Lung (tissue), 12 donors: ENCODE results near the gene BRI3. TPM values are rescaled to one million over a fixed set of nuclear protein-coding genes. Genes with fewer than 3 reads are reported as not detected.

ENCODE experiments used
- ATAC-seq: fragments of 200-7000 bp; cut with Tn5 transposase; one replicate; pipeline ENCODE4 v1.9.1; 2020; ENCODE audit warnings: moderate number of reproducible peaks; ENCODE audit not compliant: insufficient read depth, low FRiP score
- DNase-seq, 3 donors: peaks; one replicate each; pipeline ENCODE4 v3.0.0-alpha.2; 2013 to 2017
- H3K27ac ChIP-seq, 2 donors: one replicate each; pipeline ENCODE4 v1.5.1; 2013; ENCODE audit warnings: mild to moderate bottlenecking in 2 of 2, moderate library complexity in 2 of 2, control low read depth in 1 of 2, inconsistent platforms in 1 of 2, low read depth in 1 of 2, low read length in 1 of 2
- H3K27me3 ChIP-seq, 3 donors: one replicate each; pipeline ENCODE4 v1.5.1; 2013; ENCODE audit warnings: low read length in 2 of 3; ENCODE audit not compliant: control insufficient read depth in 3 of 3, insufficient read depth in 3 of 3
- H3K36me3 ChIP-seq, 4 donors: one replicate each; pipeline ENCODE4 v1.5.1; 2013; ENCODE audit warnings: low read length in 4 of 4, mild to moderate bottlenecking in 1 of 4, moderate library complexity in 1 of 4; ENCODE audit not compliant: control insufficient read depth in 4 of 4, insufficient read depth in 4 of 4
- H3K4me1 ChIP-seq, 5 donors: one replicate each; pipeline ENCODE4 v1.5.1; 2013; ENCODE audit warnings: low read length in 5 of 5, mild to moderate bottlenecking in 2 of 5, moderate library complexity in 1 of 5; ENCODE audit not compliant: control insufficient read depth in 5 of 5, insufficient read depth in 5 of 5
- H3K4me3 ChIP-seq: one replicate; pipeline ENCODE4 v1.5.1; 2013; ENCODE audit warnings: mild to moderate bottlenecking, control low read depth, moderate library complexity
- H3K9ac ChIP-seq, 2 donors: one replicate each; pipeline ENCODE4 v1.5.1; 2013; ENCODE audit warnings: low read length in 2 of 2, control low read depth in 1 of 2; ENCODE audit not compliant: insufficient read depth in 1 of 2
- H3K9me3 ChIP-seq, 4 donors: one replicate each; pipeline ENCODE4 v1.5.1; 2013; ENCODE audit warnings: low read length in 3 of 4, mild to moderate bottlenecking in 1 of 4, moderate library complexity in 1 of 4; ENCODE audit not compliant: control insufficient read depth in 4 of 4, insufficient read depth in 3 of 4
- CTCF ChIP-seq: IDR thresholded peaks from 2 replicates; pipeline ENCODE4 v1.5.1; 2012; ENCODE audit warnings: mild to moderate bottlenecking; ENCODE audit errors: control extremely low read depth, extremely low read depth
- WGBS, 2 donors: extraction: QIAGEN DNeasy Blood & Tissue Kit; methylation state at CpG; one replicate each; pipeline ENCODE4 v1.1.7; 2013; 5-methylcytosine and 5-hydroxymethylcytosine counted together
- polyA plus RNA-seq, 2 donors: library from polyadenylated mRNA; stranded (reverse); fragments of 200-250 nt; gene quantifications; one replicate each; pipeline ENCODE4 v1.2.1, GENCODE V29; 2013
- total RNA-seq, 2 donors: library from RNA; depleted of rRNA in 1 of 2; stranded (reverse); fragments of >200 nt in 1 of 2; gene quantifications; one replicate each; pipeline ENCODE4 v1.2.1, GENCODE V29; 2014 to 2021
- donor health status: control.
- donor health status: control.
- donor health status: Bipolar disorder and iron deficiency.
- donor health status: healthy.
- donor health status: DM: yes; HTN: yes; CAD: no.

BRI3 gene
- total and polyA plus RNA-seq, 4 donors, result 99.7 to 615 (median 439) TPM

GRCh38 chr7:98285157-98286092 lies 3.9 kb downstream of the BRI3 start:
- no peak overlapping the region for H3K9ac ChIP-seq
- H3K36me3 ChIP-seq, result peaks cover 0 to 36% (median 2%) of the 10 kb centered on the region in 4 donors
- ATAC-seq (no peak), DNase-seq (no peak)
- WGBS, 2 donors, result 60 to 76% methylated on average over 19 to 21 of the region's 21 CpGs
- H3K4me3 ChIP-seq, result peak overlapping the region; percentile 95
- no peaks in the 10 kb centered on the region for H3K9me3 ChIP-seq
- TF ChIP-seq CTCF, result no peak
- peak overlapping the region; percentile 84 to 95 for H3K27ac ChIP-seq
- no peaks in the 10 kb centered on the region for H3K27me3 ChIP-seq
- H3K4me1 ChIP-seq, result peaks cover 0 to 51% (median 20%) of the 10 kb centered on the region in 5 donors

- 34 to 42% methylated on average over 13 to 14 of the region's 14 CpGs for WGBS, 2 donors
- Histone ChIP-seq H3K4me1 (peaks cover 0 to 45% (median 20%) of the 10 kb centered on the region in 5 donors), H3K27me3 (no peaks in the 10 kb centered on the region), H3K9ac (no peak overlapping the region), H3K27ac (peak overlapping the region; percentile 84 to 95), H3K9me3 (no peaks in the 10 kb centered on the region), H3K36me3 (peaks cover 0 to 41% (median 4%) of the 10 kb centered on the region in 4 donors), H3K4me3 (no peak overlapping the region)
- DNase-seq (peak in 1 of 3 donors; percentile 33), ATAC-seq (peak; percentile 8)
- no peak for TF ChIP-seq CTCF
Observed at GRCh38 chr7:98286093-98286539, 4.6 kb downstream of the BRI3 start.

- DNase-seq (no peak), ATAC-seq (no peak)
- no peaks in the 10 kb centered on the region for H3K27me3 ChIP-seq
- H3K4me1 ChIP-seq, result peaks cover 0 to 45% (median 20%) of the 10 kb centered on the region in 5 donors
- 53 to 80% methylated on average over 19 to 21 of the region's 21 CpGs for WGBS, 2 donors
- H3K9me3 ChIP-seq, result peaks cover 0 to under 1% (median 0%) of the 10 kb centered on the region in 4 donors
- peaks cover 2 to 47% (median 5%) of the 10 kb centered on the region in 4 donors for H3K36me3 ChIP-seq
- no peak for TF ChIP-seq CTCF
- no peak overlapping the region for H3K9ac ChIP-seq
- H3K27ac ChIP-seq, result peak overlapping the region; percentile 84 to 95
- no peak overlapping the region for H3K4me3 ChIP-seq
Observed at GRCh38 chr7:98286701-98287485, 5.4 kb downstream of the BRI3 start.
